Posterior vena cava (tissue), 2 donors: ENCODE results near the gene RRAGD. TPM values are rescaled to one million over a fixed set of nuclear protein-coding genes. Genes with fewer than 3 reads are reported as not detected.

ENCODE experiments used
- DNase-seq: peaks from one replicate; pipeline ENCODE4 v3.0.0-alpha.2; 2020; ENCODE audit warnings: low spot score
- intact Hi-C, 2 donors: fragments of 100-400 bp; cut with DNase I; formaldehyde crosslinking; loops; one replicate each; pipeline versions ENCODE4 v1.14.1 to v1.14.2; 2022 to 2023
- total RNA-seq, 2 donors: library from RNA; stranded (reverse); fragmentation: NEBNext Ultra II Directional; extraction: Animal tissue kit (Norgen Biotek cat#: 25700); gene quantifications; one replicate each; pipeline ENCODE4 v1.2.1, GENCODE V29; 2021
- donor health status: DM: yes; HTN: yes; CAD: no.
- donor health status: DM: yes; HTN: yes; CAD: no.

Gene RRAGD
- total RNA-seq, 2 donors from 2014 or later: 21.7 to 31.3 TPM

DNA sequence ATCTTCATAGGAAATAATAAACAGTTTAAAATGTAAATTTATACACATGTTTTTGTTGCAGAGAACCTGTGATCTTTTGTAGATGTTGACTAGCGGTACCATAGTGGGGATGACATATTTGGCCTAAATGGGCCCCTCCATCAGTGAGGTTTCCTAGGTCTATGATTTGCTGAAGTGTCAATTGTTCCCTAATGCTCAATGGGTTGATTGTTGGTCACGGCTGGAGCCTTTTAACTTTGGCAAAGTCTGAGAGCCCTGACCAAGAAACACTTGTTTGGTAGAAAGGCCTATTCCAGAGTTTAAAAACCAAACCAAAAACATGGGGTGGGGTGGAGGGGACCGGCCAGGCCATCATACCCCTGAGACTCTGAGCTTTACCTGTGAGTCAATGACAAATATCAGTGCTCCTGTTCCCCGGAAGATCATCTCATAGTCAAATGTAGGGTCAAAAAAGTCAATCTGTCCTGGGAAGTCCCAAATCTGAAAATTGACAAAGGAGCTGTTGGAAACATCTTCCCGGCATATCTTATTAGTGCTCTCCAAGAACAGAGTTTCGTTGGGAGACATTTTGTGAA lies 25.1 kb downstream of the RRAGD start:
- DNase-seq: no peak
- intact Hi-C loops: loop anchor here in 1 of 2 donors (5.0 kb wide), 1 partner anchor 1370 kb away; no protein-coding TSS in a partner anchor

DNA sequence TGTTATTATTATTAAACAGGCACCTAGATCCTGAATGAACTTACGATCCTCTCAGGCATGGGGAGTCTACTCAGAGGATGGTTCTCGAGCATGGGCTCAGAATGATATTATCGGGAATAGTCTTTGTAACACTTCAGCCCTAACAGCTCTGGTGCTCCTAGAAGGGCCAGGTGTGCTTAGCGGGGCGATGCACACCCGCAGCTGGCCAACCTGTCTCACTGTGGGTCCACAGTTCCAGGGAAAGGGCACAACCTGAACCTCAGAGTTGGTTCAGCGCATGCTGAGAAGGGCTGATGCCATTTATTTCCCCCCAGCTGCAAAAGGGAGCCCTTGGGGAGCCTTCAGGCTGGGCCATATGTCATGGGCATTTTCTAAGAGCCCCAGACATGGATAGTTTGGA lies 26.2 kb downstream of the RRAGD start:
- intact Hi-C loops: loop anchor here in 1 of 2 donors (5.0 kb wide), 1 partner anchor 1369 kb away; no protein-coding TSS in a partner anchor
- DNase-seq: no peak

DNA sequence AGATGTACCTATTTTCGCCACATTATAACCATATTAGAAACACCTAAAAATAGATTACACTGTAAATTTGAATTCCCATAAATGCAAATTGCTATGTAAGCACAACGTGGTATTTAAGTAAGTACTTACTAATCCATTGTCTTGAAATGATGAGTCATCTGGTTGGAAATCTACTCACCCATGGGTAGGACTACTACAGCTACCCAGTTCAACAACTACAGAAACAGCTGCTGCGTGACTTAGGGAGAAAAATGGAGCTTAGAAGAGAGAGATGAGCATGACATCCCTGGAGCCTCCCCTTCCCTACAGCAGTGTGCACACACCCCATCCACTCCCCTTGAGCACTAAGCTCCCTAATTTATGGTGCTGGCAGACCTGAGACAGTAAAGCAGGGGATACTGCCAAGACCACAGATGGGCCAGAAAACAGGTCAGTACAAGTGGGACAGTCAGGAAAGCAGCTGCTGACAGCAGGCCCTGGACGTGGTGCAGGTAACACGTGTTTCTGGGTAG lies 26.9 kb downstream of the RRAGD start:
- DNase-seq: no peak
- intact Hi-C loops: loop anchor here in 1 of 2 donors (5.0 kb wide), 1 partner anchor 1368 kb away; no protein-coding TSS in a partner anchor

DNA sequence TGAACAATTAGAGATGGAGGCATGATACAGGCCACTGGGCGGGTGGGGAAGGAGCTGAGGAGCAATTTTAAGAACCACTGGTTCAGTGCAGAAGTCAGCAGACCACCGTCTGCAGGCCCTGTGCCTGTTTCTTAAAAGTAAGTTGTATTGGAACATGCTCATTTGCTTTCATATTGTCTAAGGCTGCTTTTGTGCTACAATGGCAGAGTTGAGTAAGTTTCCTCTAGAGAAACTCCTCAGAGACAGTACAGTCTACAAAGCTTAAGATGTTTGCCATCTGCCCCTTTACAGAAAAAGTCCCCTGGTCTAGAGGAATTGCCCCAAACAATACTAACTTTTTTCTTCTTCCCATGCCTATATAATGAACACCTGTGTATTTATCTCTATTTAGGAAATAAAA lies 31.0 kb downstream of the RRAGD start:
- intact Hi-C loops: no loop called here
- DNase-seq: no peak

DNA sequence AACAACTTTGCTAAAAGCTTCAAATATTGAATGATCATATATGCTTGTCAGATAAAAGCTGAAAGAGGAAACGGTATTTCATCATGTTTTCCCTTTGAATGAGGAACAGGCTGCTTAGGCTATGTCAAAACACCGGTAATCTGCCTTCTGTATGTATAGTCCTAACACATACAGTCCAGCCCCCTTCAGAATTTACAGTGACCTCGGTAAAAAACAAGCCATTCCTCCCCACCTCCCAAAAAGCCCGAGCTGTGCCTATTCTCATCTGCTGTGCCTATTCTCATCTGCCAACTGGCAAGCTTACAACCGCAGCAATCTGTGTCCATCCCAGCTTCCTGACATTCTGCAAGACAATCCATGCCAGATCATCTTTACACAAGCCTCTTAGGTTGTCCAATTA lies 32.8 kb downstream of the RRAGD start:
- intact Hi-C loops: no loop called here
- DNase-seq: no peak

DNA sequence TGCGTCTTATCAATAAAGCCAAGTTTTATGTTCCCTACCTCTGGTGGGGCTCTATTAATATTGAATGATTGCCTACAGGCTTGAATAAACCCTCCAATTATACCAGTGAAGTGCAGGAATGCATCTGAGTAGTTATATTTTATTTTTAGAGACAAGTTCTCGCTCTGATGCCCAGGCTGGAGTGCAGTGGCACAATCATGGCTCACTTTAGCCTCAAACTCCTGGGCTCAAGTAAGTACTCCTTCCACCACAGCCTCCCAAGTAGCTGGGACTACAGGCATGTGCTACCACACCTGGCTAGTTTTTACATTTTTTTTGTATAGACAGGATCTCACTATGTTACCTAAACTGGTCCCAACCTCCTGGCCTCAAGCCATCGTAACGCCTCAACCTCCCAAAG lies 33.4 kb downstream of the RRAGD start:
- DNase-seq: no peak
- intact Hi-C loops: no loop called here

DNA sequence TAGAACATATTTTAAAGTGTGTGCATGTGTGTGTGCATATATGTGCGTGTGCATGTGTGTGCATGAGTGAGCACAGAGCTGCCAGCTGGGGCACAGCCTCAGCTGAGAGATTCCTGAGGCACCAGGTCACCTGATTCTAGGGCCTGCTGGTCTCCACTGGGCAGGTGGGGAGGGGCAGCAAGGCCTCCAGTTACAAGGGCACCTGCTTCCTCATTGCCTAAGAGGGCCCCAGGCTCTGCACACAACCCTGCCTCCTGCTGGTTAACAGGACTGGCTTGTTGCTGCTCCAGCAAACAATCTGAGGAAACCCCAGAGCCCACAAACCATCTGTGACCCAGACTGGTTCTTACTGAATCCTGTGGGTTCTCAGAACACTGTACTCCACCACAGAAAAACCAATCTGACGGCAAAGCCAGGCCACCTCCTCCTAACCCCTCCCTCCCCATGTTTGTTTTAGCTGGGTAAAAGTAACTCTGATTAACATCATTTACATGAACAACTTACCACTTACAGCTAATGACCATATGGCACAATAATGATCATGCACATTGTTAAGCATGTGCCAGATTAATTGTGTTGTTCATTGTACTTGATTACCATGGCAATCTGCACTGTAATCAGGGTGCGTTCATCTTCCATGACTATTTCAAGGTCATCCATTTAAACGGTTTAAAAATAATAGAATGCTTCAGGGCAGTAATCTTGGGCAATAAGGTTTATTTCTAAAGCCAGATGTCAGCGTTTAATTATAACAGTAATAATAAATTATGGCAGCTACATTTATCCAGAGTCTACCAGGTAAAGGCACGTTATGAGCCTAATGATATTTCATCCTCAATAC lies 36.4 kb downstream of the RRAGD start:
- no peak for DNase-seq
- intact Hi-C loops: no loop called here

DNA sequence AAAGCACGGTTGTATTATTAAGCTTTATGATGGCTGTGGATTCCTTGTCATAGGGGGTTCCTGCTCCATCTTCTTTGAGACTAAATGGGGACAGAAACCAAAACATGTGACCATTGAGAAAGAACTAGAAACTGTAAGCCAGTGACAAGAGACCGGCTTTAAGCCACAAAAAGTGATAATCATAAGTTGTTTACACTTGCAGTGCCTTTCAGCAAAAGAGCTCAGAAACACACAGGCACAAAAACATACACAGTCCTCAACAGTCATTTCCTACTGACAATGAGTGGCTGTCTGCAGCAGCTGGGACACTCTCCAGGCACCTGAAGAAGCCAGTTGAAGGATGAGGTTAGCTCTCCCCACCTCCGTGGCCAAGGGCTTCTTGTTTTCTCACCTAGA lies 39.6 kb downstream of the RRAGD start:
- intact Hi-C loops: no loop called here
- no peak for DNase-seq

DNA sequence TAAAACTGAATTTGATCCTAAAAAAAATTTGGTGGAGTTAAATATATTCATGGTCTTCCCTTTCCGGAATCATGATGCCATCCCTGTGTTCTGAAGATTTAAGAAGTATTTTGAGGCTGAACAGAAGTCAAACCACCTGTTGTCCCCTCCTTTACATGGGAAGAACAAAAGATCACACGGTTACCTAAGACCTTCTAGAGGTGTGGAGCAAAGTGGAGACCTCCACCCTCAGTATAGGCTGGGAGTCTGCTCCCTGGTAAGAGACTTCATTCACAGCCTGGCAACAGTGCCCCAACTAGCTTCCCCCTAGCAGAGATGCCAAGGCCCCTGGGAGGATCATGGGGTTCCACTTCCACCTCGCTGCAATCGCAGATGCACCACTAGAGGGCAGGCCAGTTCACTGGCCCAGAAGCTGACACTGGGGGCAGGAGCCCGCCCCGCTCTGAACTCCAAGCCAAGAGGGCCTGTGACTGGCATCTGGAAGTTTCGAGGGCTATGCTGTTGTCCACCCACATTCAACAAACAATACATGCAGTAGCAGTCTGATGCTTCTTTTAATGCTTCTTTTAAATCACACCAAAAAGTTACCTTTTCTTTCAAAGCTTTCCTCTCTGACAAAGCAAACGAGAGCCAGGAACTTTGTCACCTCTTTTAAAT lies 40.1 kb downstream of the RRAGD start:
- peak; percentile 88 for DNase-seq
- intact Hi-C loops: no loop called here

DNA sequence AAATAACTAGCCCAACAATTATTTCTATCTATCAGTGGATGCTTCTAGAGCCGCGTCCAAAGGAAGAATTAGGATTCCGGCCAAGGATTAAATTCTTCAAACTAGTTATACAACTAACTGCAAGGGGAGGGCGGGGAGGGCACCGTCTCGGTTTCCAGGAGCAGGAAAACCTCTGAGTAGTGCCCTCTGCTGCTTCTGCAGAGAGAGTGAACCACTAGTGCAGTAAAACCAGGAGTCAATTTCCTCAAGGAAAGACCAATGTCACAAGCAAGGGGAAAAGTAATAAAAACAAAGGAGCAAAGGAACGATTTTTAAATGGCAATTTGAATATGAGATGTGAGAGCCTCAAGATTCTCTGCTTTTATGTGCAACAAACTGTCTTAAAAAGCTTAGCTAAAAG lies 43.1 kb downstream of the RRAGD start:
- intact Hi-C loops: loop anchor here in 1 of 2 donors (5.0 kb wide), 1 partner anchor 387 kb away; no protein-coding TSS in a partner anchor
- no peak for DNase-seq

DNA sequence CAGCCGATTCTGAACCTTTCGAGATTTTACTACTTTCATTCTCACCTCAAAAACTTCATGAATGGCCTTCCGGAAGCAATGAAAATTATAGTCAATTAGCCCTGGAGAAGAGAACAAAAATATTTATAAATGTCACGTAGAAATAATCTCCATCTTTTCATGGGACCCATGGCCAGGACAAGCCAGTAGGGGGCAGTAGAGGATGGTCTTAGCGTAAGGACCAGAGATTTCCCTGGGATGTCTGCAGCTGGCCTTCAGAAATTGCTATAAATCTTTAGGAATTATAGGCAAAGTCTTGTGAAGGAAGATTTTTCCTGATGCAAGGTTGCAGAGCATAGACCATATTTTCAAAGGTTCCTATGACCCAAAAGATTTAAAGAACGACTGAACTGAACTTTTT lies 44.0 kb downstream of the RRAGD start:
- intact Hi-C loops: loop anchor here in 1 of 2 donors (5.0 kb wide), 1 partner anchor 386 kb away; no protein-coding TSS in a partner anchor
- no peak for DNase-seq

DNA sequence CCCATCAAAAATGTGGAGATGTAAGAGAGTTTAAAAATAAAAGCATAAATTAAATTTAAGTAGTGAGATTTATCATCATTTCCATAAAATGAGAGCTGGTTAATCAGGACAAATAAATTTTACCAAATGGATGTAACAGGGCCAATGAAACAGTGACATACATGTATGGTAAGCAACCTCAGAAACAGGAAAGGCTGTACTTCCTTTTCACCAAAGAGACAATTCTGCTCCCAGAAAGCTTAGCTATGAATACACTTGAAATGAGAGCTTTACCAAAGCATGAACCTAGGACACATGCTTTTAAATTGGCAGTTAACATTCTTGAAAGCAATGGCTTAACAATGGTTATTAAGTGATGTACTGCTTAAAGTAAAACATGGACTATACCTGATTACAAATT lies 47.5 kb downstream of the RRAGD start:
- no peak for DNase-seq
- intact Hi-C loops: no loop called here

DNA sequence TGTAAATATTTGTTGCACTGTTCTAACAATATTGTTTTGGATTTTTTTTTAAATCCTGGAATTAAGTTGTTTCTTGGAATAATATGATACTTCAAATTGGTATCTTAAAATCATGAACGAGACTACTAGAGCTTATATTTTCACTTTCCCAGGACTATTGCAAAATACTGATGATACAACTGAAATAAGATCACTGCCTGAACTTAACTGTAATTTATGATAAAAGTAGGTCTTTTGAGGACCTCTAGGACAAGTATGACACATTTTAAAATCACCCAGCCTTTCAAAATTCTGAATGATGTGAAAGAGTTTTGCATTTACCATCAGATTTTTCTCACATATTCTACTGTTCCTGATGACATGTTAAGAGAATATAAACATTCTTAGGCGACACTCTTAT lies 50.9 kb downstream of the RRAGD start:
- no peak for DNase-seq
- intact Hi-C loops: no loop called here

DNA sequence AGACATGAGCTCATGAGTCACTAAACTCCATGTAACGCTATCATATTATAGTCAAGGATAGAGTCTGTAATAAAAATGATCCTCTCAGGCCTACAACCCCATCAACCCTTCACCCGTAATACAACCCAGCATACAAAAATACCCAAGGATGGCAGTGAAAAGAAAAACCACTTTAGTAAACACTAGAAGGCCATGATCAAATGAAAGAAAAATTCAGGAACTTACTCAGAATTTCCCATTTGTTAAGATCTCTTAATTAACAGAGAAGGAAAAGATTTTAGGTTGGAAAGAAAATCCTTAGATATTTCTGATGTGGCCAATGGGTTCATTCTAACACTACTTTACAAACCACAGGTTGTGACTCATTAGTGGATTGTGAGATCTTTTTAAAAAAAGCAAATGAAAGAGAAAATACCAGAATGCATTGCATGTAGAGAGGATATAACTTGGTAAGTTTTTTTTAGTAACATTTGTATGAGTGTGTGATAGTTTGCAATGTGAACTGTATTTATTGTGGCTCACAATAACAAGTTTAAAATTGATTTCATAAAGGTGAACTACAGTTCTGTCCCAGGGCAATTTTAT lies 51.6 kb downstream of the RRAGD start:
- intact Hi-C loops: no loop called here
- DNase-seq: no peak

DNA sequence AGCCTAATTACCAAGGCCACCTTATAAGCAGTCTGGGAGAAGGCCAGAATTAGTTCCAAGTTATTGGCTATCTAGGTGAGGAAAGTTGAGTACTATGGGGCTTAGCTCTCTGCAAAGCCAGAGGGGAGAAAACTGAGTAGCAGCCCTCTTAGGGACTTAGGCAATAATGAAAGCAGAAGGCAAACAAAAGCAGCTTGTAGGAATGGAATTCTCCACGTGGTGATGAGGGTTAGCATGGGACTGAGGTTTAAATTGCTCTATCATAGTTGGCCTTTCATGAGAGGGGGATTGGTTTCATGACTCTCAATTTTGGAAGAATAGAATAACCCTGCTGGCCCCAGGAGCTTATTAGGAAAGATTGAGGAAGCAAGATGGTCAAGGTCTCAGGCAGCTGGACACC lies 52.5 kb downstream of the RRAGD start:
- no peak for DNase-seq
- intact Hi-C loops: no loop called here

DNA sequence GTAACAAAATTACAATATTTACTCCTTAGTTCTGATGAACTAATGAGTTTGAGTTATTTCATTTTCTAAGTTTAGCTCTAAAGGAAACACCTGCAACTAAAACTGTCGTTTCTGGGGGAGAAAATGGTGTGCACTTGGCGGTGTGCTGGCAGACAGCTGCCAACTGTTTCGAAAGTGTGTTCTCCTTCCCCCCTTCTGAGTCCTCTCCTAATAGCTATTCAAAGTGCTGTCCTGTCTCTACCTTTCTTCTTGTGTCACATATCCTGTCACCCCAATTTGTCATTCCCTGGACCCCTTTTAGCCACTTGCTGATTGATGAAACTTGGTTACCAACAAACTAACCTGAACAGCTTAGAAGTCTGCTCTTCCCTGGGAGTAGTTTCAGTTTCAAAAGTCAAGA lies 54.7 kb downstream of the RRAGD start:
- intact Hi-C loops: no loop called here
- DNase-seq: no peak

DNA sequence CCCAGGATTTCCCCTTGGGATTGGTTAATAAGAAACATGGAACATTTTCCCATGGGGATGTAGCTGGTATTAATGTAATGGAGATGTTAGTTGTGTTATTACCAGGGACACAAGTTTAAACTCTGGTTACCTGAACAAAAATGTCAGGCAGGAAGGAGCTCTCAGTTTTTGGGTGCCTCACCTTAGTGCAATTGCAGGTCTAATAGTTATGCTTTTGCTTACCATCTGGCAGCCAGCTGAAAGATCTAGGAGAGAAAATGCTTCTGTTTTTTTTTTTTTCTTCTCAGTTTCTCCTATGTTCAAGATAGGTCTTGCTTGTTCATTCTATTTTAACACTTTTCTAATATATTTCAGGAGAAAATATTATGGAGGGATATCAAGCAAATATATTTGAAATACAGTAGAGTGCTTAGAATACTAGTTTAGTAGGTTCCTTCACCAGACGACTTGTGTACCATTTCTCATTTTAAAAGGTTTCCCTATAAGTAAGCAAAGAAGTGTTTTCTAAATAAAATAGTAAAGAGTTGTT lies 55.4 kb downstream of the RRAGD start:
- intact Hi-C loops: no loop called here
- DNase-seq: no peak

DNA sequence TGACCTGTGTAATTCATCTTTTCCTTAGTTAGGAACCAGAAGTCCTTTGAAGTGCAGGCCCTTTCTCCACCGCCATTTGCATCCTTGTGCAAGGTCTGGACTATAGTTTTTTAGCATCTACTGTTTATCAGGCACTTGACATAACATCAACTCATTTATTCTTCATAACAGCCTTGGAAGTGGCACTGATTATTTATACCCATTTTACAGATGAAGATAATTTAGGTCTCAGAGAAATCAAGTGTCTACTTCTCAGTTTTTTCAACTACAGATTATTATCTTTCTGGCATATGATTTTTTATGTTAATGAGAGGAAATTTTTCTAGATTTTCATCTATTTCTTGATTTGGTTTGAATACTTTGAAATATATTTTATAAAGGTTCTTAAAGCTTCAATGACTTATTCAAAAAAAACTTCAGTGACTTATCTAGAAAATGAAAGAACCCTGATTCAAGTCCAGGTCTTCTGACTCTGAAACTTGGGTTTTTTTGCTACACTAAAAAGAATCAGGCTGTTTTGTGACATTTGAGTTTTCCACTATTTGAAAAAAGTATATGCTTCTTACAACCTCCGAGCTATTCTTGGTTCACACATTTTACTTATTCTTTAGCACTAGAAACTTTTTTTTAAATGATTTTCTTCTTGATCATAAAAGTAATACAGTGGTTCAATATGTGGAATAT lies 56.4 kb downstream of the RRAGD start:
- no peak for DNase-seq
- intact Hi-C loops: no loop called here
